Activated T-cell treated with anti-CD3 and anti-CD28 coated beads, Interleukin-2, amount 50 U/mL, for 4 hours (primary cell): ENCODE data around the gene RRP7A. TPM values are rescaled to one million over a fixed set of nuclear protein-coding genes. Genes with fewer than 3 reads are reported as not detected.
"Not testable (repeated sequence)": the region's sequence is repeated elsewhere in the genome, so short reads cannot be mapped to it uniquely, and the experiment has no call there.

ENCODE experiments used
- ATAC-seq, 2 donors: fragments of 200-7000 bp; cut with Tn5 transposase; one replicate each; pipeline ENCODE4 v1.10.0; 2021
- DNase-seq: peaks from one replicate; pipeline ENCODE4 v3.0.0-alpha.2; 2020
- H3K27me3 Mint-ChIP-seq: one replicate; pipeline ENCODE4 v1.8.0; 2021; ENCODE audit warnings: low read depth, mixed read lengths
- H3K36me3 Mint-ChIP-seq: one replicate; pipeline ENCODE4 v1.8.0; 2022; ENCODE audit warnings: mixed read lengths; ENCODE audit not compliant: insufficient read depth
- H3K4me1 Mint-ChIP-seq: one replicate; pipeline ENCODE4 v1.8.0; 2021; ENCODE audit warnings: low read depth, mixed read lengths
- H3K4me3 Mint-ChIP-seq: one replicate; pipeline ENCODE4 v1.8.0; 2021; ENCODE audit warnings: mild to moderate bottlenecking, moderate library complexity, mixed read lengths
- H3K9me3 Mint-ChIP-seq: one replicate; pipeline ENCODE4 v1.8.0; 2021; ENCODE audit warnings: mixed read lengths
- total RNA-seq, 3 donors: library from RNA; stranded (reverse); gene quantifications; one replicate each; pipeline ENCODE4 v1.2.1, GENCODE V29; 2021

Gene RRP7A
- total RNA-seq, 3 donors from 2014 or later = 214 to 258 (median 217) TPM

DNA sequence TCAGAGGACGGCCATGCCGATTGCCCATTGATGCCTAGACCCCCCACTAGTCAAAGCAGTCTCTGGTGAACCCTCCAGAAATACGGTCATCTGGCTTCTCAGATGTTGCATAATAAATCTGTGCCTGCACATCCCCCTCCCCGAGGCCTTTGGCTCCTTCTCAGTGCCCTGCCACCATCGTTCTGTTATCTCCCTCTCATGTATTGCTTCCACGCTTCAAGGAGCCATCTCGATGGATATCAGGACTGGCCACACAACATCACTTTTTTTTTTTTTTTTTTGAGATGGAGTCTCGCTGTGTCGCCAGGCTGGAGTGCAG lies 1.6 kb upstream of the RRP7A start:
- Mint-ChIP-seq H3K9me3 (no peaks in the 10 kb centered on the region), H3K36me3 (peaks cover 8% of the 10 kb centered on the region), H3K4me1 (peaks cover 13% of the 10 kb centered on the region), H3K4me3 (peak overlapping the region; percentile 21), H3K27me3 (no peaks in the 10 kb centered on the region)
- ATAC-seq (no peak), DNase-seq (no peak)

- peak; percentile 36 to 49 for ATAC-seq
- H3K9me3 Mint-ChIP-seq, DNase-seq, H3K27me3 Mint-ChIP-seq: not testable (repeated sequence)
- Mint-ChIP-seq H3K4me3 (peak overlapping the region; percentile 93), H3K4me1 (peaks cover 15% of the 10 kb centered on the region), H3K36me3 (peaks cover 12% of the 10 kb centered on the region)
Measured at GRCh38 chr22:42518638-42519524, 715 bp downstream of the RRP7A start.

GRCh38 chr22:42517103-42517502 lies 2.5 kb downstream of the RRP7A start:
- DNase-seq, H3K9me3 Mint-ChIP-seq, ATAC-seq, H3K27me3 Mint-ChIP-seq: not testable (repeated sequence)
- H3K4me1 Mint-ChIP-seq = peaks cover 15% of the 10 kb centered on the region
- H3K4me3 Mint-ChIP-seq = peak overlapping the region; percentile 69
- peaks cover 14% of the 10 kb centered on the region for H3K36me3 Mint-ChIP-seq

DNA sequence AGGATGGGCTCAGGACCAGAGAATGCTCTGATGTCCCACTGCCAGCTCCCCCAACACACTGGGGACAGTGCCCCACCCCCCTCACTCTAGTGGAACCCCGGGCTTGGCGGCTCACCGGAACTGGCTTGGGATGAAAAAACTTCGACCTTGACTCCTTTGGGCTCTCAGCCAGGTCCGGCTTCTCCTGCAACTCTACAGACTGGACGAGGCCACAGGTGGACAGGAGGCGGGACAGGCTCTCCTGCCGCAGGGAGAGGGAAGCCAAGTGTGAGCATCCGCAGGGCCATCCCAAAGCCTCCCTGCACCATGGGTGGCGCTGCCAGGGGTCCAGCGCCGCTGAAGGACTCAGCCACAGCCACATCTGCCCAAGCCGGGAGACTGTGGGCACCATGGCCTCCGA lies 3.7 kb downstream of the RRP7A start:
- peaks cover 15% of the 10 kb centered on the region for H3K4me1 Mint-ChIP-seq
- H3K27me3 Mint-ChIP-seq = no peaks in the 10 kb centered on the region
- H3K36me3 Mint-ChIP-seq = peaks cover 14% of the 10 kb centered on the region
- H3K9me3 Mint-ChIP-seq = no peaks in the 10 kb centered on the region
- no peak overlapping the region for H3K4me3 Mint-ChIP-seq
- ATAC-seq (no peak), DNase-seq (no peak)

DNA sequence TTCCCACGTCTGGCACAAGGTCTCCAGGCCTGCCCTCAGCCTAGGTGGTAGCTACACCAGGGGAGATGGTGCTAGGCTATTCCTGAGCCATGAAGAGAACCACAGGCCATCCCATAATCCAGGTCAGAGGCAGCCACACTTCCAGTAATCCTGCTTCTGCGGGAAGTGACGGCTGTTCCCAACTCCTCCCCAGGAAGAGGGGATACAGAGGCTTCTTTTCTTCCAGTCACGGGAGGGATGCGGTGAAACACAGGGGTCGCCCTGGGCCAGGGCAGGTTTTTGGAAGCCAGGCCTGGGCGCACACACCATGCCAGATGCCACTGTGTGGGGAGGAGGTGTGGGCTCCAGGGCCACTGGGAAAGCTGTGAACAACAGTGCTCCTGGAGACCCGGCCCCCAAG lies 4.3 kb downstream of the RRP7A start:
- H3K27me3 Mint-ChIP-seq, H3K4me3 Mint-ChIP-seq, DNase-seq, H3K9me3 Mint-ChIP-seq, ATAC-seq: not testable (repeated sequence)
- Mint-ChIP-seq H3K36me3 (peaks cover 14% of the 10 kb centered on the region), H3K4me1 (peaks cover 15% of the 10 kb centered on the region)

GRCh38 chr22:42514331-42514730 lies 5.3 kb downstream of the RRP7A start:
- H3K4me3 Mint-ChIP-seq, H3K27me3 Mint-ChIP-seq, ATAC-seq, H3K4me1 Mint-ChIP-seq, DNase-seq, H3K9me3 Mint-ChIP-seq: not testable (repeated sequence)
- H3K36me3 Mint-ChIP-seq = peaks cover 14% of the 10 kb centered on the region

- not testable (repeated sequence) for H3K4me3 Mint-ChIP-seq, H3K27me3 Mint-ChIP-seq, ATAC-seq, H3K36me3 Mint-ChIP-seq, H3K4me1 Mint-ChIP-seq, DNase-seq, H3K9me3 Mint-ChIP-seq
Measured at GRCh38 chr22:42512273-42512990, 7.2 kb downstream of the RRP7A start.

GRCh38 chr22:42511401-42511891 lies 8.2 kb downstream of the RRP7A start:
- Mint-ChIP-seq H3K4me3 (no peak overlapping the region), H3K36me3 (peaks cover 9% of the 10 kb centered on the region), H3K27me3 (no peaks in the 10 kb centered on the region), H3K9me3 (no peaks in the 10 kb centered on the region), H3K4me1 (peaks cover 2% of the 10 kb centered on the region)
- DNase-seq = no peak
- no peak for ATAC-seq

DNA sequence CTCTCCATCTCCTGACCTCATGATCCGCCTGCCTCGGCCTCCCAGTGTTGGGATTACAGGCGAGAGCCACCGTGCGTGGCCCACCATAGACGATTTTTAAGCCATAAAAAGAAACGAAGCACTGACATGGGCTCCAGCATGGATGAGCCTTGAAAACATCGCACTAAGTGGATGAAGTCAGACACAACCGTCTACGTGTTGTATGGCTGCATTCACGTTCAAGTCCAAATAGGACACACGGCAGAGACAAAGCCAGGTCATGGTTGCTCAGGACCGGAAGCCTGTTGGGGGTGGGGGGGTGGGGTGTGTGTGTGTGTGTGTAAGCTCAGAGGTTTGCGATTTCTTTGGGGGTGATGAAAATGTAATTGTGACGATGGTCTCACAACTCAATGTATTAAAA lies 10.0 kb downstream of the RRP7A start:
- Mint-ChIP-seq H3K4me1 (no peaks in the 10 kb centered on the region), H3K4me3 (no peak overlapping the region), H3K36me3 (peaks cover 3% of the 10 kb centered on the region), H3K27me3 (no peaks in the 10 kb centered on the region), H3K9me3 (no peaks in the 10 kb centered on the region)
- no peak for DNase-seq
- no peak for ATAC-seq

GRCh38 chr22:42508975-42509364 lies 10.6 kb downstream of the RRP7A start:
- not testable (repeated sequence) for ATAC-seq, H3K4me1 Mint-ChIP-seq, DNase-seq, H3K27me3 Mint-ChIP-seq, H3K36me3 Mint-ChIP-seq, H3K4me3 Mint-ChIP-seq, H3K9me3 Mint-ChIP-seq

GRCh38 chr22:42508327-42508974 lies 11.1 kb downstream of the RRP7A start:
- H3K4me3 Mint-ChIP-seq, ATAC-seq, H3K36me3 Mint-ChIP-seq, H3K9me3 Mint-ChIP-seq, H3K4me1 Mint-ChIP-seq, DNase-seq, H3K27me3 Mint-ChIP-seq: not testable (repeated sequence)

GRCh38 chr22:42500836-42501179 lies 18.8 kb downstream of the RRP7A start:
- peak overlapping the region; percentile 31 for H3K4me3 Mint-ChIP-seq
- no peak for ATAC-seq

GRCh38 chr22:42500161-42500835 lies 19.3 kb downstream of the RRP7A start:
- Mint-ChIP-seq H3K27me3 (no peaks in the 10 kb centered on the region), H3K36me3 (no peaks in the 10 kb centered on the region), H3K4me1 (peaks cover 10% of the 10 kb centered on the region), H3K9me3 (no peaks in the 10 kb centered on the region), H3K4me3 (peak overlapping the region; percentile 31)
- DNase-seq = peak; percentile 73
- ATAC-seq = peak; percentile 92 to 93

More at GRCh38 chr22:42500836-42501179, 18.8 kb downstream of the RRP7A start:
- Mint-ChIP-seq H3K27me3 (no peaks in the 10 kb centered on the region), H3K9me3 (no peaks in the 10 kb centered on the region), H3K36me3 (no peaks in the 10 kb centered on the region), H3K4me1 (peaks cover 10% of the 10 kb centered on the region)
- no peak for DNase-seq

DNA sequence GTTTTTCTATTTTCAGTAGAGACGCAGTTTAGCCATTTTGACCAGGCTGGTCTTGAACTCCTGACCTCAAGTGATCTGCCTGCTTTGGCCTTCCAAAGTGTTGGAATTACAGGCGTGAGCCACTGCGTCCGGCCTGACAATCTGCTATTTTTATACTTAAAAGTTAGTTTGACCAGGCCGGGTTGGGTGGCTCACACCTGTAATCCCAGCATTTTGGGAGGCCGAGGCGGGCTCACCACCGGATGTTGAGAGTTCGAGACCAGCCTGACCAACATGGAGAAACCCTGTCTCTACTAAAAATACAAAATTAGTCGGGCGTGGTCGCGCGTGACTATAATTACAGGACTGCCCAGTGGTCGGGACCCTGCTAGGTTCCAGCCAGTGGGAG lies 19.8 kb downstream of the RRP7A start:
- DNase-seq, H3K36me3 Mint-ChIP-seq, H3K27me3 Mint-ChIP-seq, H3K4me3 Mint-ChIP-seq, ATAC-seq, H3K9me3 Mint-ChIP-seq: not testable (repeated sequence)
- peaks cover 10% of the 10 kb centered on the region for H3K4me1 Mint-ChIP-seq
